Measurements from ENCODE around the gene KCTD15. TPM values are rescaled to one million over a fixed set of nuclear protein-coding genes. Genes with fewer than 3 reads are reported as not detected.

KCTD15 gene
- polyA plus RNA-seq, 1 experiment: 59.1 TPM

GRCh38 chr19:33805313-33805712, 8.6 kb downstream of the KCTD15 start:
- ChIA-PET CTCF (no interaction called here), POLR2A (no interaction called here)
- H3K4me3 ChIP-seq (ENCODE audit: low read depth, low read length): no peak overlapping the region
- H3K27me3 ChIP-seq (ENCODE audit: control insufficient read depth, insufficient read depth, low read length): no peaks in the 10 kb centered on the region
- DNase-seq (ENCODE audit: low read depth): no peak
- peaks cover 28% of the 10 kb centered on the region for H3K36me3 ChIP-seq (ENCODE audit: control insufficient read depth, insufficient read depth, low read length)
- no peak for TF ChIP-seq CTCF (IDR thresholded peaks at IDR 0.05; ENCODE audit: insufficient read depth, low read depth, low read length)

GRCh38 chr19:33805840-33806433, 9.3 kb downstream of the KCTD15 start:
- no peak for DNase-seq (ENCODE audit: low read depth)
- ChIA-PET POLR2A (no interaction called here), CTCF (no interaction called here)
- peaks cover 30% of the 10 kb centered on the region for H3K36me3 ChIP-seq (ENCODE audit: control insufficient read depth, insufficient read depth, low read length)
- TF ChIP-seq CTCF (IDR thresholded peaks at IDR 0.05; ENCODE audit: insufficient read depth, low read depth, low read length): no peak
- H3K4me3 ChIP-seq (ENCODE audit: low read depth, low read length): no peak overlapping the region
- no peaks in the 10 kb centered on the region for H3K27me3 ChIP-seq (ENCODE audit: control insufficient read depth, insufficient read depth, low read length)

- Histone ChIP-seq H3K4me3 (ENCODE audit: low read depth, low read length) (no peak overlapping the region), H3K27me3 (ENCODE audit: control insufficient read depth, insufficient read depth, low read length) (no peaks in the 10 kb centered on the region), H3K36me3 (ENCODE audit: control insufficient read depth, insufficient read depth, low read length) (peaks cover 25% of the 10 kb centered on the region)
- DNase-seq (ENCODE audit: low read depth): no peak
- CTCF ChIA-PET: no interaction called here
- TF ChIP-seq CTCF (IDR thresholded peaks at IDR 0.05; ENCODE audit: insufficient read depth, low read depth, low read length): no peak
- POLR2A ChIA-PET: interaction anchor here (0.6 kb wide), 1 partner anchor 8 kb away, joined by 4 read pairs; no protein-coding TSS in a partner anchor
These were observed 9.8 kb downstream of the KCTD15 start for GRCh38 chr19:33806434-33806881.

GRCh38 chr19:33808399-33808798, 11.7 kb downstream of the KCTD15 start:
- CTCF ChIA-PET: no interaction called here
- no peak overlapping the region for H3K4me3 ChIP-seq (ENCODE audit: low read depth, low read length)
- POLR2A ChIA-PET: no interaction called here
- no peak for TF ChIP-seq CTCF (IDR thresholded peaks at IDR 0.05; ENCODE audit: insufficient read depth, low read depth, low read length)
- no peak for DNase-seq (ENCODE audit: low read depth)
- peaks cover 27% of the 10 kb centered on the region for H3K36me3 ChIP-seq (ENCODE audit: control insufficient read depth, insufficient read depth, low read length)
- H3K27me3 ChIP-seq (ENCODE audit: control insufficient read depth, insufficient read depth, low read length): no peaks in the 10 kb centered on the region

- Histone ChIP-seq H3K36me3 (ENCODE audit: control insufficient read depth, insufficient read depth, low read length) (peaks cover 28% of the 10 kb centered on the region), H3K4me3 (ENCODE audit: low read depth, low read length) (no peak overlapping the region), H3K27me3 (ENCODE audit: control insufficient read depth, insufficient read depth, low read length) (no peaks in the 10 kb centered on the region)
- ChIA-PET CTCF (no interaction called here), POLR2A (no interaction called here)
- no peak for TF ChIP-seq CTCF (IDR thresholded peaks at IDR 0.05; ENCODE audit: insufficient read depth, low read depth, low read length)
- DNase-seq (ENCODE audit: low read depth): no peak
These were observed 13.3 kb downstream of the KCTD15 start for GRCh38 chr19:33809960-33810359.

Measured in BJ (cell line).